Keratinocyte (primary cell): ENCODE measurements around the gene CA5A.
"Not testable (repeated sequence)": the region's sequence is repeated elsewhere in the genome, so short reads cannot be mapped to it uniquely, and the experiment has no call there.

Source experiments
- EZH2 ChIP-seq: IDR thresholded peaks from one replicate; pipeline ENCODE4 v1.6.1; 2012; ENCODE audit warnings: inconsistent platforms, mild to moderate bottlenecking, low read length, moderate library complexity
- TF ChIP-seq, protein P1 (sequence below), 3 experiments: IDR thresholded peaks in 1 of 3; conservative IDR thresholded peaks in 1 of 3; optimal IDR thresholded peaks in 1 of 3; 2 replicates in 2 of 3; 3 replicates in 1 of 3; pipeline versions ENCODE3 to v1.5.1; 2011; ENCODE audit warnings: low read length in 3 of 3, mild to moderate bottlenecking in 3 of 3, moderate library complexity in 2 of 3, control low read depth in 1 of 3, inconsistent platforms in 1 of 3; ENCODE audit not compliant: insufficient read depth in 2 of 3; ENCODE audit errors: extremely low read depth in 1 of 3

DNA sequence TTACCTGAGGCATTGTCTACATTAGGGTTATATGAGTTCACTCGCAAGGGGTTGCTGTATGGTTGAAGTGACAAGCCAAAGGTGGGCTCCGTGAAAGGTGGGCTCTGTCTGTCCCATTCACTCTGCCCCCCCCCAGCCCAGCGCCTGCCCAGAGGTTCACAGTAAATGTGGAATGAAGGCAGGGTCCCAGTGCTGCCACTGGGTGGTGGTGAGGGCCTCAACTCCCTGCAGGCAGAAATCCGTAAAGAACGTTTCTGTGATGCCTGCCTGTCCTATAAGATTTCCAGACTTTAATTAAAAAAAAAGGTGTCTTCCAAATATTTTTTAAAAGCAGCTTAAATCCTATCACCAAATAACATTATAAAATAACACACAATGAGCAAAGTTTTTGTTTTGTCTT is 31.4 kb downstream of the CA5A start:
- not testable (repeated sequence) for TF ChIP-seq EZH2
- TF ChIP-seq, protein P1, sequence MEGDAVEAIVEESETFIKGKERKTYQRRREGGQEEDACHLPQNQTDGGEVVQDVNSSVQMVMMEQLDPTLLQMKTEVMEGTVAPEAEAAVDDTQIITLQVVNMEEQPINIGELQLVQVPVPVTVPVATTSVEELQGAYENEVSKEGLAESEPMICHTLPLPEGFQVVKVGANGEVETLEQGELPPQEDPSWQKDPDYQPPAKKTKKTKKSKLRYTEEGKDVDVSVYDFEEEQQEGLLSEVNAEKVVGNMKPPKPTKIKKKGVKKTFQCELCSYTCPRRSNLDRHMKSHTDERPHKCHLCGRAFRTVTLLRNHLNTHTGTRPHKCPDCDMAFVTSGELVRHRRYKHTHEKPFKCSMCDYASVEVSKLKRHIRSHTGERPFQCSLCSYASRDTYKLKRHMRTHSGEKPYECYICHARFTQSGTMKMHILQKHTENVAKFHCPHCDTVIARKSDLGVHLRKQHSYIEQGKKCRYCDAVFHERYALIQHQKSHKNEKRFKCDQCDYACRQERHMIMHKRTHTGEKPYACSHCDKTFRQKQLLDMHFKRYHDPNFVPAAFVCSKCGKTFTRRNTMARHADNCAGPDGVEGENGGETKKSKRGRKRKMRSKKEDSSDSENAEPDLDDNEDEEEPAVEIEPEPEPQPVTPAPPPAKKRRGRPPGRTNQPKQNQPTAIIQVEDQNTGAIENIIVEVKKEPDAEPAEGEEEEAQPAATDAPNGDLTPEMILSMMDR (optimal IDR thresholded peaks at IDR 0.05 in 1 of 3, IDR thresholded peaks at IDR 0.05 in 1 of 3, conservative IDR thresholded peaks at IDR 0.05 in 1 of 3; ENCODE audit: extremely low read depth in 1 of 3, insufficient read depth in 2 of 3, low read length in 3 of 3) = not testable (repeated sequence)
